DND-41 (cell line): Measurements from ENCODE around the gene GABPB2.

ENCODE experiments used
- ATAC-seq: fragments of 200-7000 bp; cut with Tn5 transposase; 3 replicates; pipeline ENCODE4 v1.9.1; 2021; ENCODE audit warnings: low read depth; ENCODE audit not compliant: insufficient read depth
- DNase-seq: peaks from one replicate; pipeline ENCODE4 v3.0.0-alpha.2; 2020
- H2AFZ ChIP-seq: 2 replicates; pipeline ENCODE4 v1.6.0; 2012; ENCODE audit warnings: low read depth, low read length
- H3K27ac ChIP-seq: 2 replicates; pipeline ENCODE4 v1.5.1; 2012; ENCODE audit warnings: low read length, inconsistent platforms
- H3K27me3 ChIP-seq: fragments of 200-600 bp; sonication (generic); 2 replicates; pipeline ENCODE4 v1.6.0; 2012; ENCODE audit warnings: low read length, mild to moderate bottlenecking, inconsistent platforms; ENCODE audit not compliant: insufficient read depth, poor library complexity
- H3K36me3 ChIP-seq: 2 replicates; pipeline ENCODE4 v1.5.1; 2012; ENCODE audit warnings: low read length, inconsistent platforms; ENCODE audit not compliant: insufficient read depth
- H3K4me1 ChIP-seq: 2 replicates; pipeline ENCODE4 v1.5.1; 2012; ENCODE audit warnings: mild to moderate bottlenecking, low read length; ENCODE audit not compliant: insufficient read depth
- H3K4me2 ChIP-seq: 2 replicates; pipeline ENCODE4 v1.6.0; 2012; ENCODE audit warnings: mild to moderate bottlenecking, moderate library complexity, low read length, inconsistent platforms; ENCODE audit not compliant: insufficient read depth
- H3K4me3 ChIP-seq, 2 experiments: fragments of 200-600 bp in 1 of 2; shearing (Covaris generic) in 1 of 2; 2 replicates each; pipeline ENCODE4 v1.5.1; 2012 to 2016; ENCODE audit warnings: inconsistent platforms in 2 of 2, low read length in 2 of 2, mild to moderate bottlenecking in 2 of 2, low read depth in 1 of 2, moderate library complexity in 1 of 2
- H3K79me2 ChIP-seq: 2 replicates; pipeline ENCODE4 v1.6.0; 2012; ENCODE audit warnings: low read length, inconsistent platforms; ENCODE audit not compliant: insufficient read depth
- H3K9ac ChIP-seq: 2 replicates; pipeline ENCODE4 v1.6.0; 2012; ENCODE audit warnings: low read depth, mild to moderate bottlenecking, inconsistent platforms, low read length, moderate library complexity
- H3K9me3 ChIP-seq: 2 replicates; pipeline ENCODE4 v1.5.1; 2012; ENCODE audit warnings: low read length, moderate library complexity, mild to moderate bottlenecking, inconsistent platforms; ENCODE audit not compliant: insufficient read depth, severe bottlenecking
- H4K20me1 ChIP-seq: 2 replicates; pipeline ENCODE4 v1.6.0; 2012; ENCODE audit warnings: low read length; ENCODE audit not compliant: insufficient read depth
- CTCF ChIP-seq: IDR thresholded peaks from 2 replicates; pipeline ENCODE4 v1.5.1; 2012; ENCODE audit warnings: borderline replicate concordance, low read length, moderate library complexity, mild to moderate bottlenecking; ENCODE audit not compliant: poor library complexity, severe bottlenecking; ENCODE audit errors: extremely low read depth
- EZH2 ChIP-seq: IDR thresholded peaks from 3 replicates; pipeline ENCODE4 v1.6.1; 2012; ENCODE audit warnings: borderline replicate concordance, low read depth, mild to moderate bottlenecking, moderate library complexity, low read length, inconsistent platforms; ENCODE audit not compliant: severe bottlenecking

Gene GABPB2

GRCh38 chr1:151145304-151146071 is 74.9 kb downstream of the GABPB2 start:
- peak overlapping the region; percentile 77 for H2AFZ ChIP-seq
- no peaks in the 10 kb centered on the region for H3K36me3 ChIP-seq
- peak overlapping the region; percentile 57 for H3K9ac ChIP-seq
- H3K9me3 ChIP-seq = no peaks in the 10 kb centered on the region
- H3K27me3 ChIP-seq = no peaks in the 10 kb centered on the region
- DNase-seq (no peak), ATAC-seq (no peak)
- peaks cover 20% of the 10 kb centered on the region for H3K4me1 ChIP-seq
- H3K27ac ChIP-seq = no peak overlapping the region
- peak overlapping the region; percentile 52 to 86; a peak in 2 of 4 replicates for H3K4me3 ChIP-seq
- no peaks in the 10 kb centered on the region for H4K20me1 ChIP-seq
- H3K4me2 ChIP-seq = peak overlapping the region; percentile 87
- TF ChIP-seq CTCF (no peak), EZH2 (no peak)
- H3K79me2 ChIP-seq = no peaks in the 10 kb centered on the region; the same call in 1 of the 2 replicates

- no peaks in the 10 kb centered on the region for H4K20me1 ChIP-seq
- H3K79me2 ChIP-seq = no peaks in the 10 kb centered on the region; the same call in 1 of the 2 replicates
- peaks cover 20% of the 10 kb centered on the region for H3K4me1 ChIP-seq
- no peak for ATAC-seq
- H3K27me3 ChIP-seq = no peaks in the 10 kb centered on the region
- no peaks in the 10 kb centered on the region for H3K9me3 ChIP-seq
- no peaks in the 10 kb centered on the region for H3K36me3 ChIP-seq
- peak overlapping the region; percentile 49; the same call in 1 of the 2 replicates for H3K27ac ChIP-seq
- DNase-seq = no peak
- H3K9ac ChIP-seq = peak overlapping the region; percentile 57
- H3K4me3 ChIP-seq = peak overlapping the region; percentile 52 to 86
- TF ChIP-seq CTCF = no peak
- no peak for TF ChIP-seq EZH2
- peak overlapping the region; percentile 77 for H2AFZ ChIP-seq
- peak overlapping the region; percentile 87 for H3K4me2 ChIP-seq
Measured at GRCh38 chr1:151146072-151146411, 75.5 kb downstream of the GABPB2 start.

GRCh38 chr1:151146412-151147131 is 76.0 kb downstream of the GABPB2 start, which contains the start of gene SEMA6C:
TSS of gene SEMA6C (minus strand) at chr1:151146631. CDS start at chr1:151142621, 4,010 bp downstream.
- Histone ChIP-seq H4K20me1 (no peaks in the 10 kb centered on the region), H3K27me3 (no peaks in the 10 kb centered on the region), H3K4me3 (peak within 1 kb of the TSS; percentile 52 to 86), H2AFZ (peak within 1 kb of the TSS; percentile 77), H3K9ac (peak within 1 kb of the TSS; percentile 57), H3K79me2 (no peaks in the 10 kb centered on the region; the same call in 1 of the 2 replicates), H3K4me1 (peaks cover 20% of the 10 kb centered on the region), H3K4me2 (peak within 1 kb of the TSS; percentile 87), H3K9me3 (no peaks in the 10 kb centered on the region), H3K27ac (peak within 1 kb of the TSS; percentile 78), H3K36me3 (no peaks in the 10 kb centered on the region)
- TF ChIP-seq CTCF = no peak
- no peak for TF ChIP-seq EZH2
- peak; percentile 99 for ATAC-seq
- peak; percentile 91 for DNase-seq
